HG03342 (cell line): Measurements from ENCODE around the gene ARPP21.
"Not testable (repeated sequence)": the region's sequence is repeated elsewhere in the genome, so short reads cannot be mapped to it uniquely, and the experiment has no call there.

Experiments
- ATAC-seq: cut with Tn5 transposase; IDR thresholded peaks from one replicate; pipeline ENCODE4 v1.9.1; 2021; ENCODE audit warnings: mild to moderate bottlenecking, moderate library complexity; ENCODE audit not compliant: unreplicated experiment

Gene ARPP21

DNA sequence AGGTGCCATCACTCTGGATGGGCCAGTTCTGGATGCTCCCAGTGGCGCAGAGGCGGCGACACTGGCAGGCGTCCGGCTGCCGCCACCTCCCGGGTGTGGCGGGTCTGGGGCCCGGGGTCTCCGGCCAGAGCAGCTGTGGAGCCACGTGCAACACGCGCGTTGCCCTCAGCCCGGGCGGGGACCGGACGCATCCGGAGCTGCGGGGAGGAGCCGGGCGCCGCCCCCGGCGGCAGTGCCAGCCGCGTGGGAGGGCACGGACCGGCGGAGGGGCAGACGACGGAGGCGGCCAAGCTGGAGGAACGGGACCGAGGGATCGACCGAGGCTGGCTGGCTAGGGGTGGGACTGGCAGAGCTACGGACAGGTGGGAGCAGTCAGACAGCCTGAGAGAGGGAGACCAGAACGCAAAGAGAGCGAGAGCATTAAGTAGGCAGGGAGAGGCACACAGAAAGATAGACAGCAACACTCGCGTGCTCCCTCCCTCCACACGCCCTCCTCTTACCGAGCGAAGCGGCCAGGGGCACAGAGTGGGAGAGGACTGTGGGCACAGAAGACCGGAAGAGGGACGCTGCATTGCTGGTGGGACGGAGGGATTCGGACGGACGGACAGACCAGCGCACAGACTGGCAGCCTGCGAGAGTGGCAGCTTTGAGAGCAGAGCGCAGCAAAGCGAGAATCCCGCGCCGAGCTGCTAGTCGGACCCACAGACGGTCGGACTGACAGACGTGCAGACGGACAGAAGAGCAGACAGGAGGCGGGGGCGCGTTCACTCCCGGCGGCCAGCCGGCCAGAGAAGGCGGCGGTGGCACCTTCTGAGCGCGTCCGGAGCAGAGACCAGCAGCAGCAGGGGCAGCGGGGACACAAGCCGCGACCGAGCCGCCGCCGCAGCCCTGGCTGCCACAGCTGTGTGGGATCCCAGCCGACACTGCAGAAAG is at the start of gene ARPP21:
Gene ARPP21, plus strand, starts transcription at position 272 of the 933 bp plus-strand sequence. CDS start 42,227 bp downstream, outside the sequence.
- no peak for ATAC-seq

DNA sequence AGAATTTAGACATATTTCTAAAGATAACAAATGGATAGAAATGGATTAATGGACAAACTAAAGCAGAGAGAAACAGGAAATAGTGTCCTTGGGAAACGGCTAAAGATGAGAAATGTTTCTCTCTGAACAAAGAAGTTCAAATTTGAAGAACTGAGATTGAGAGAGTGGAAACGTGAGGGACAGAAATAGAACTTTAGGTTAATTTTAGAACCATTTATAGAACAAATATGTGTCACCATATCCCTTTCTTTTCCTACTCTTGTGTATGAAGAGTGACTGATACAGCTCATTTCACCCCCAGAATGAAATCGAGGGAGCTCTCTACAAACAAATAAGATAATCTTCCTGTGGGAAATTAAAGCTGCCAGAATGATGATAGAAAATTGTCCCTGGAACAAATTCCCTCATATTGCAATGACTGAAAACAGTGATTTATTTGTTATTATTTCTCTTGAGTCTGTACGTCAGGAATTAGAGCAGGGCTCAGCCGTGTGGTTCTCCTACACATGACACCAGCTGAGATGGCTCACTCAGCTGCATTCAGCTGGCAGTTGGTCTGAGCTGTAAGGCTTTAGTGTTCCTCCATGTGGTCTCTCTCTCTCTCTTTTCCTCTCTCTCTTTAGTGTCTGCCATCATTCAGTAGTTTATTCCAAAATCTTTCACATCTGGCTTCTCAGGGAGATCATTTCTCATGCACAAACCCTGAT is 46.6 kb upstream of the ARPP21 start:
- peak; percentile 66 for ATAC-seq

DNA sequence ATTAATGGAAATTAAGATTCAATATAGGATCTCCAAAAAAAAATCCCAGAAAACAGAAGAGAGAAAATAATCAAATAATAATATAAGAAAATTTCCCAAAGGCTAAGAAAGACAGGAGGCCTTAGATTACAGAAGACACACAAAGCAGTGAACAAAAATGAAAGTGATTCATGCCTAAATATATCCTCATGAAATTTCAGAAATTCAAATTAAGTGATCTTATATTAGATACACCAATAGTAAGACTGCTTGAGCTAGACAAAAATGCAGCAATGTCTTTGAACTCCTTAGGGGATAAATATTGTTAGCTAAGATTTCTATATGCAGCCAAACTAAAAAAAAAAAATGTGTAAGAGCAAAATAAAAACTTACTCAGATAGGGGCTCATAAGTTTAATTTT is 44.6 kb upstream of the ARPP21 start:
- ATAC-seq: peak; percentile 38

GRCh38 chr3:35596335-35596995 is 42.9 kb upstream of the ARPP21 start:
- no peak for ATAC-seq

DNA sequence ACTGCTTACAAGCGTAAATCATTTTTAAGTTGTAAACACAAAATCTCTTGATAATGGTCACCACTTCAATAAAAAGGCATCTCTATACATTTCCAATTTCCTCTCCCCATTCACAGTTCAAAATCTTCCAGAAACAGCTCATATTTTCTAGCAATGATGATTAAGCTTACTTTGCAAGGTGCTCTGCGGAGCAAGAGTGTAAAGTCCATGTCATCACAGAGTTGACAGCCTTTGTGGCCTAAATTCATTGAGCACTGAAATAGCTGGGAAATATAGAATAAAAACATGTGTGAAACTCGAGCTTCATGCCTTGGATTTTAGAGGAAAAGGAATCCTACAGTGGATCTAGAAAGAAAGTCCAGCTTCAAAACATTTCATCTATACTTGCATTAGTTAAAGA is 41.8 kb upstream of the ARPP21 start:
- ATAC-seq: no peak

- no peak for ATAC-seq
Measured at GRCh38 chr3:35598804-35599203, 40.5 kb upstream of the ARPP21 start.

- ATAC-seq: no peak
Measured at GRCh38 chr3:35601959-35602358, 37.4 kb upstream of the ARPP21 start.

- no peak for ATAC-seq
Measured at GRCh38 chr3:35602395-35602936, 36.9 kb upstream of the ARPP21 start.

DNA sequence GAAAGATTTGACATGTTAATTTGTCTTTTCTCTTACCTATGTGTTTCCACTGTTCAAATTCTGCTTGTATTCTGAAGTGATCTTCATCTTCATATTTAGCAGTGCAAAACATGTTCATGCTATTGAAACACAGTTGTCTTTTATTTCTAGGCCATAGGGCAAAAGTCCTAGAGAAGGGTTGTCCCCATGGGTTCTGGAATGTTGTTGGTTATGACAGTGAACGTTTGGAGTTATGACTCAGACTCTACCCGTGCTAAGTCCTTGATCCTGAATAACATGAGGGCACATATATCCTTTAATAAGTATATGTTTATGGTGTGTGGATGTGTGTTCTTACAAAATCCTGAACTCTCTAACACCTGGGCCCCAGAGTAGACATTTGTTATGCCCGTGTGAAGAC is 23.0 kb upstream of the ARPP21 start:
- no peak for ATAC-seq

- no peak for ATAC-seq
Measured at GRCh38 chr3:35617370-35617769, 22.0 kb upstream of the ARPP21 start.

DNA sequence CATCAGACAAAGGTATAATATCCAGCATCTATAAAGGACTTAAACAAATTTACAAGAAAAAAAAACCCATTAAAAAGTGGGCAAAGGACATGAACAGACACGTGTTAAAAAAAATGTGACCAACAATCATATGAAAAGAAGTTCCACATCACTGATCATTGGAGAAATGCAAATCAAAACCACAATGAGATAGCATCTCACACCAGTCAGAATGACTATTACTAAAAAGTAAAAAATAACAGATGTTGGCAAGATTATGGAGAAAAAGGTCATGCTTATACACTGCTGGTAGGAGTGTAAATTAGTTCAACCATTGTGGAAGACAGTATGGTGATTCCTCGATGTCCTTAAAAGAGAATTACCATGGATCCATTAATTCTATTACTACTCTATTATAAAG is 19.1 kb upstream of the ARPP21 start:
- ATAC-seq: not testable (repeated sequence)

GRCh38 chr3:35624698-35625097 is 14.6 kb upstream of the ARPP21 start:
- ATAC-seq: no peak

- ATAC-seq: no peak
Measured at GRCh38 chr3:35633332-35634124, 5.8 kb upstream of the ARPP21 start.

GRCh38 chr3:35635407-35635806 is 3.9 kb upstream of the ARPP21 start:
- ATAC-seq: no peak

DNA sequence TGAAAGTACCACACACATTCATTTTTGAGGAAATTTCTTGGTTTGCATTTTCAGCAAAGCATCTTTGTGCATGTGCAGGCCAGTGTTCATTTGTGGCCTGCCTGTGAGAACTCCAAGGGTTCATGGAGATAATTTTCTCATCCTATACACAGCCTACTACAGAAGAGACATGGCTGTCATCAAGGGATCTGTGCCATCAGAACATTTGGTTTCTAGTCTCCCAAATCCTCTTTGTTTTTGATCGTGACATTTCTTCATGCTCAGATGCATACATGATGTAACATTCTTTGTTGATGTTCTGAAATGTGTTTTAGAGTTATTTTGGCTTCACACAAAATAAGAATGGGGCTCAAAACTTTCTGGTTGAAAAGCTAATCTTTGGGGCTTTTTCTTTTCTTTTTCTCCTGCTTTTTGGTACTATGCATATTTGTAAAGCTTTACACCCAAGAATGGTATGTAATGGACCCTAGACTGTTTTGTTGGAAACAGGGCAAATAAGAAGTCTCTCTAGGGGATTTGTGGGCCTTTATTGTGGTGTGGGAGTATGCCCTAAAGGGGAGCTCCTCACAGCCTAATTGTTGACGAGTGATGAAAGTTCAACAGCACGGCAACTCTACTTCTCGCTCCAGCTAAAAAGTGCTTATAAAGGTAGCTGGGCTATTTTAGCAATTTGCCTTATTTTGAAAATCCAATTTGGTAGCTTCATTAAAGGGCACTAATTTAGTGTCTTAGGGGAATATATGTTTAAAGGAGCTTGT is 3.2 kb upstream of the ARPP21 start:
- ATAC-seq: no peak

- no peak for ATAC-seq
Measured at GRCh38 chr3:35638251-35638979, 910 bp upstream of the ARPP21 start.

DNA sequence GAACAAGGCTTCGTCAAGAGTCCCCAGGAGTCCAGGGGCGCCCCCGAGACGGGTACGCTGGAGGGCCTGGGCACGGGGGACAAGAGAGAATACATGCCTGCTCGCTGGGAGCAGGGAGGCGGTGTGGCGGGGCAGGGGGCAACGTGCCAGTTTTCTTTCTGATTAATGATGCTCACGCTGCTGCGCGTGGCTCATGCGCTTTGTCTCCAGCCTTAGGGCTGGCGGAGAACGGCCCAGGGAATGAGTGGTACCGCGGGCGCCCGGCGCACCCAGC is 408 bp upstream of the ARPP21 start:
- ATAC-seq: no peak

DNA sequence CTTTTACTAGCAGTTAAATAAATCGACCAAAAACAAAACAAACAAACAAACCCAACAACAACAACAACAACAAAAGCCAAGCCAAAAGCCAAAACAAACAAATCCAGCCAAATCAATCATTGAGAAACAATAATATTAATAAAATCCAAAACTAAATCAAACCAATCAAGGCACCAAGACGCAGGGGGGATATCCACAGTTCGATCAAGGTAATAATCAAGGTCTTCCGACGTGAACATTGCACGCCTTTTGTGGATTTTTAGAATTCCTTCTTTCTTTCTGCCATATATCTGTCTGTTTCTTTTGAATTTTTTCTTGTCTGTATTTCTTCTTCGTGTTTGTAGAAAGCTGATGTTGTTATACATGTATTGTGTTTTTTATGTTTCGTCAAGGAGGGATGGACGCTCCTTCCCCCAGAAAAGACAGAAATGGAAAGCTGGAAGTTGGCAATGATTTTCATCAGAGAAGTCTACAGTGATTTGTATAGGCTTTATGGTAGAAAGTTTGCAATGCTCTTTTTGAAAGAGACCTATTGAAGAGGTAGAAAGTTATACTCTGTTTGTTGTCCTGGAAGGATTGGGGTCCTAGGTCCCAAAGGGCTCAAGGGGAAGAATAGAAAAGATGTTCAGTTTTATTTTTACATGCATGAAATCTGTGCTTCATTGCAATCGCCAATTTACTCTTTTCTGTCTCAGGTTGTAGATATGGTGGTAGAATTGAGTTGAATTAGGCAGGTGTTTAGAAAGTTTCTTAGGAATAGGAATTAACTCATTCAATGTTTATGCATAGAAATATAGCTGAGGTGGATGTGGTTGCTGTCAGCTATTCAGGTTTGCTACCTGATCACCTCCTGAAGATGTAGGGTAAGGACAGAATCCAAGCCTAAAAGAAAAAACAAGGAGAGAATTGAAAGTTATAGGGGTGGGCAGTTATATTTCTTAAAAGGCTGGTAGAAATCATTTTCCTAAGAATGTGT is 1.2 kb downstream of the ARPP21 start:
- no peak for ATAC-seq
